ENCODE results near the gene CBY3.
"Not testable (repeated sequence)": the region's sequence is repeated elsewhere in the genome, so short reads cannot be mapped to it uniquely, and the experiment has no call there.

DNA sequence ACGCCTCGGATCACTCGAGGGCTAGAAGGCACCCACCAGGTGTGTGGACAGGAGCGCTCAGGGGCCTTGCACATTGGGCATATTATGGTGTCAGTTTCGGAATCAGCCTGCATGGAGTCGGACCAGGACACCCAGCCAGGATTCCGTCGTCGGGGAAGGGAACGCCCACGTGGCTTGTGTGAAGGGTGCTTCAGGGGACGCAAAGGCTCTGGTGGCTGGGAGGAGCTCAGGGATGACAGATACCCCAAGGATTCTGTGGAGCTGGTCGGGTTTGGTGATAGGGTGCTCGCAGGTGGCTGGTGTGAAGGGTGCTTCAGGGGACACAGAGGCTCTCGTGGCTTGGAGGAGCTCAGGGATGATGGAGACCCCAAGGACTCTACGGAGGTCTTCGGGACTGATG is 38.2 kb downstream of the CBY3 start:
- TF ChIP-seq, protein P1, sequence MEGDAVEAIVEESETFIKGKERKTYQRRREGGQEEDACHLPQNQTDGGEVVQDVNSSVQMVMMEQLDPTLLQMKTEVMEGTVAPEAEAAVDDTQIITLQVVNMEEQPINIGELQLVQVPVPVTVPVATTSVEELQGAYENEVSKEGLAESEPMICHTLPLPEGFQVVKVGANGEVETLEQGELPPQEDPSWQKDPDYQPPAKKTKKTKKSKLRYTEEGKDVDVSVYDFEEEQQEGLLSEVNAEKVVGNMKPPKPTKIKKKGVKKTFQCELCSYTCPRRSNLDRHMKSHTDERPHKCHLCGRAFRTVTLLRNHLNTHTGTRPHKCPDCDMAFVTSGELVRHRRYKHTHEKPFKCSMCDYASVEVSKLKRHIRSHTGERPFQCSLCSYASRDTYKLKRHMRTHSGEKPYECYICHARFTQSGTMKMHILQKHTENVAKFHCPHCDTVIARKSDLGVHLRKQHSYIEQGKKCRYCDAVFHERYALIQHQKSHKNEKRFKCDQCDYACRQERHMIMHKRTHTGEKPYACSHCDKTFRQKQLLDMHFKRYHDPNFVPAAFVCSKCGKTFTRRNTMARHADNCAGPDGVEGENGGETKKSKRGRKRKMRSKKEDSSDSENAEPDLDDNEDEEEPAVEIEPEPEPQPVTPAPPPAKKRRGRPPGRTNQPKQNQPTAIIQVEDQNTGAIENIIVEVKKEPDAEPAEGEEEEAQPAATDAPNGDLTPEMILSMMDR (IDR thresholded peaks at IDR 0.05), result not testable (repeated sequence)
- not testable (repeated sequence) for TF ChIP-seq POLR2A (IDR thresholded peaks at IDR 0.05)

Data from uterus (tissue), 2 donors.